ENCODE results near the gene CSTPP1. TPM values are rescaled to one million over a fixed set of nuclear protein-coding genes. Genes with fewer than 3 reads are reported as not detected.
"Not testable (repeated sequence)": the region's sequence is repeated elsewhere in the genome, so short reads cannot be mapped to it uniquely, and the experiment has no call there.

CSTPP1 gene
- total RNA-seq, 3 donors from 2014 or later (not counting 1 experiment from before 2014, with no cell fraction given): 16.2 to 17.8 (median 16.9) TPM

GRCh38 chr11:46983598-46983997 lies 47.0 kb downstream of the CSTPP1 start:
- Mint-ChIP-seq H3K4me3 (no peak overlapping the region), H3K27ac (no peak overlapping the region), H3K27me3 (ENCODE audit: low read depth in 2 of 2) (no peaks in the 10 kb centered on the region), H3K9me3 (no peaks in the 10 kb centered on the region), H3K4me1 (peaks cover 0 to 16% of the 10 kb centered on the region in 2 donors), H3K36me3 (no peaks in the 10 kb centered on the region)
- TF ChIP-seq CTCF (IDR thresholded peaks at IDR 0.05): no peak
- WGBS (ENCODE audit: insufficient coverage): 68% methylated on average over 3 of the region's 6 CpGs
- no peak for ATAC-seq
- Histone ChIP-seq H3K4me1 (ENCODE audit: control insufficient read depth, insufficient read depth, low read length) (no peaks in the 10 kb centered on the region), H3K27ac (ENCODE audit: low read length) (no peak overlapping the region), H3K36me3 (ENCODE audit: control insufficient read depth, insufficient read depth, low read length) (no peaks in the 10 kb centered on the region), H3K27me3 (ENCODE audit: control insufficient read depth, insufficient read depth, low read length) (no peaks in the 10 kb centered on the region), H3K9me3 (ENCODE audit: control insufficient read depth, insufficient read depth, low read length) (no peaks in the 10 kb centered on the region), H3K4me3 (ENCODE audit: low read length) (no peak overlapping the region)
- intact Hi-C loops (cut with micrococcal nuclease): no loop called here
- DNase-seq: no peak

GRCh38 chr11:46984548-46984947 lies 48.0 kb downstream of the CSTPP1 start:
- Histone ChIP-seq H3K36me3 (ENCODE audit: control insufficient read depth, insufficient read depth, low read length) (no peaks in the 10 kb centered on the region), H3K4me3 (ENCODE audit: low read length) (no peak overlapping the region), H3K9me3 (ENCODE audit: control insufficient read depth, insufficient read depth, low read length) (no peaks in the 10 kb centered on the region), H3K27ac (ENCODE audit: low read length) (no peak overlapping the region), H3K27me3 (ENCODE audit: control insufficient read depth, insufficient read depth, low read length) (no peaks in the 10 kb centered on the region), H3K4me1 (ENCODE audit: control insufficient read depth, insufficient read depth, low read length) (no peaks in the 10 kb centered on the region)
- ATAC-seq (no peak), DNase-seq (no peak)
- 100% methylated on average over 1 of the region's 2 CpGs for WGBS (ENCODE audit: insufficient coverage)
- no peak overlapping the region for H3K4me3 Mint-ChIP-seq
- intact Hi-C loops (cut with micrococcal nuclease): no loop called here
- no peaks in the 10 kb centered on the region for H3K36me3 Mint-ChIP-seq
- H3K9me3 Mint-ChIP-seq: no peaks in the 10 kb centered on the region
- peaks cover 0 to 16% of the 10 kb centered on the region in 2 donors for H3K4me1 Mint-ChIP-seq
- H3K27me3 Mint-ChIP-seq (ENCODE audit: low read depth in 2 of 2): no peaks in the 10 kb centered on the region
- H3K27ac Mint-ChIP-seq: no peak overlapping the region
- TF ChIP-seq CTCF (IDR thresholded peaks at IDR 0.05): no peak

- ATAC-seq: no peak
- 98% methylated on average over 4 of the region's 4 CpGs for WGBS (ENCODE audit: insufficient coverage)
- no peak for TF ChIP-seq CTCF (IDR thresholded peaks at IDR 0.05)
- intact Hi-C loops (cut with micrococcal nuclease): no loop called here
- H3K9me3 ChIP-seq (ENCODE audit: control insufficient read depth, insufficient read depth, low read length): no peaks in the 10 kb centered on the region
- no peaks in the 10 kb centered on the region for H3K27me3 ChIP-seq (ENCODE audit: control insufficient read depth, insufficient read depth, low read length)
- no peak for DNase-seq
- no peak overlapping the region for H3K4me3 ChIP-seq (ENCODE audit: low read length)
- H3K27me3 Mint-ChIP-seq (ENCODE audit: low read depth in 2 of 2): no peaks in the 10 kb centered on the region
- H3K27ac ChIP-seq (ENCODE audit: low read length): no peak overlapping the region
- no peaks in the 10 kb centered on the region for H3K4me1 ChIP-seq (ENCODE audit: control insufficient read depth, insufficient read depth, low read length)
- H3K36me3 ChIP-seq (ENCODE audit: control insufficient read depth, insufficient read depth, low read length): no peaks in the 10 kb centered on the region
- no peaks in the 10 kb centered on the region for H3K9me3 Mint-ChIP-seq
- peaks cover 0 to 16% of the 10 kb centered on the region in 2 donors for H3K4me1 Mint-ChIP-seq
- no peak overlapping the region for H3K4me3 Mint-ChIP-seq
- no peak overlapping the region for H3K27ac Mint-ChIP-seq
- H3K36me3 Mint-ChIP-seq: no peaks in the 10 kb centered on the region
Measured at GRCh38 chr11:46984987-46985386, 48.4 kb downstream of the CSTPP1 start.

- Histone ChIP-seq H3K9me3 (ENCODE audit: control insufficient read depth, insufficient read depth, low read length) (no peaks in the 10 kb centered on the region), H3K36me3 (ENCODE audit: control insufficient read depth, insufficient read depth, low read length) (no peaks in the 10 kb centered on the region), H3K4me3 (ENCODE audit: low read length) (no peak overlapping the region), H3K27me3 (ENCODE audit: control insufficient read depth, insufficient read depth, low read length) (no peaks in the 10 kb centered on the region), H3K27ac (ENCODE audit: low read length) (no peak overlapping the region), H3K4me1 (ENCODE audit: control insufficient read depth, insufficient read depth, low read length) (no peaks in the 10 kb centered on the region)
- 93% methylated on average over 3 of the region's 3 CpGs for WGBS (ENCODE audit: insufficient coverage)
- Mint-ChIP-seq H3K9me3 (no peaks in the 10 kb centered on the region), H3K27me3 (ENCODE audit: low read depth in 2 of 2) (no peaks in the 10 kb centered on the region), H3K4me1 (no peaks in the 10 kb centered on the region), H3K4me3 (no peak overlapping the region), H3K36me3 (no peaks in the 10 kb centered on the region), H3K27ac (no peak overlapping the region)
- no peak for DNase-seq
- TF ChIP-seq CTCF (IDR thresholded peaks at IDR 0.05): no peak
- intact Hi-C loops (cut with micrococcal nuclease): no loop called here
- ATAC-seq: no peak
Measured at GRCh38 chr11:46987183-46987582, 50.6 kb downstream of the CSTPP1 start.

GRCh38 chr11:46989810-46990487 lies 53.4 kb downstream of the CSTPP1 start:
- H3K27me3 Mint-ChIP-seq (ENCODE audit: low read depth in 2 of 2); H3K27ac ChIP-seq (ENCODE audit: low read length); H3K9me3 ChIP-seq (ENCODE audit: control insufficient read depth, insufficient read depth, low read length); H3K4me1 ChIP-seq (ENCODE audit: control insufficient read depth, insufficient read depth, low read length); DNase-seq; H3K9me3 Mint-ChIP-seq; H3K27ac Mint-ChIP-seq; H3K36me3 Mint-ChIP-seq; H3K36me3 ChIP-seq (ENCODE audit: control insufficient read depth, insufficient read depth, low read length); intact Hi-C loops (cut with micrococcal nuclease); ATAC-seq; H3K27me3 ChIP-seq (ENCODE audit: control insufficient read depth, insufficient read depth, low read length); H3K4me3 Mint-ChIP-seq; H3K4me1 Mint-ChIP-seq; H3K4me3 ChIP-seq (ENCODE audit: low read length): not testable (repeated sequence)
- 100% methylated on average over 1 of the region's 1 CpG for WGBS (ENCODE audit: insufficient coverage)
